AG10803 (cell line): Measurements from ENCODE around the gene ESR1.
A peak's percentile ranks its signal among the peaks of the same experiment; 100 is the strongest.
"Not testable (repeated sequence)": the region's sequence is repeated elsewhere in the genome, so short reads cannot be mapped to it uniquely, and the experiment has no call there.

ENCODE experiments used
- DNase-seq: peaks from one replicate; pipeline ENCODE4 v3.0.0; 2010; ENCODE audit warnings: low read depth
- H3K4me3 ChIP-seq: 2 replicates; pipeline ENCODE4 v1.5.1; 2011; ENCODE audit warnings: mild to moderate bottlenecking, low read length, control low read depth
- TF ChIP-seq, protein P1 (sequence below): conservative IDR thresholded peaks from 2 replicates; pipeline ENCODE4 v1.5.1; 2011; ENCODE audit warnings: mild to moderate bottlenecking, low read length, control low read depth, inconsistent platforms

Gene ESR1

GRCh38 chr6:151948002-151948743 lies 140.7 kb downstream of the ESR1 start:
- peak; percentile 48 for DNase-seq
- H3K4me3 ChIP-seq: no peak overlapping the region
- TF ChIP-seq, protein P1, sequence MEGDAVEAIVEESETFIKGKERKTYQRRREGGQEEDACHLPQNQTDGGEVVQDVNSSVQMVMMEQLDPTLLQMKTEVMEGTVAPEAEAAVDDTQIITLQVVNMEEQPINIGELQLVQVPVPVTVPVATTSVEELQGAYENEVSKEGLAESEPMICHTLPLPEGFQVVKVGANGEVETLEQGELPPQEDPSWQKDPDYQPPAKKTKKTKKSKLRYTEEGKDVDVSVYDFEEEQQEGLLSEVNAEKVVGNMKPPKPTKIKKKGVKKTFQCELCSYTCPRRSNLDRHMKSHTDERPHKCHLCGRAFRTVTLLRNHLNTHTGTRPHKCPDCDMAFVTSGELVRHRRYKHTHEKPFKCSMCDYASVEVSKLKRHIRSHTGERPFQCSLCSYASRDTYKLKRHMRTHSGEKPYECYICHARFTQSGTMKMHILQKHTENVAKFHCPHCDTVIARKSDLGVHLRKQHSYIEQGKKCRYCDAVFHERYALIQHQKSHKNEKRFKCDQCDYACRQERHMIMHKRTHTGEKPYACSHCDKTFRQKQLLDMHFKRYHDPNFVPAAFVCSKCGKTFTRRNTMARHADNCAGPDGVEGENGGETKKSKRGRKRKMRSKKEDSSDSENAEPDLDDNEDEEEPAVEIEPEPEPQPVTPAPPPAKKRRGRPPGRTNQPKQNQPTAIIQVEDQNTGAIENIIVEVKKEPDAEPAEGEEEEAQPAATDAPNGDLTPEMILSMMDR: no peak

DNA sequence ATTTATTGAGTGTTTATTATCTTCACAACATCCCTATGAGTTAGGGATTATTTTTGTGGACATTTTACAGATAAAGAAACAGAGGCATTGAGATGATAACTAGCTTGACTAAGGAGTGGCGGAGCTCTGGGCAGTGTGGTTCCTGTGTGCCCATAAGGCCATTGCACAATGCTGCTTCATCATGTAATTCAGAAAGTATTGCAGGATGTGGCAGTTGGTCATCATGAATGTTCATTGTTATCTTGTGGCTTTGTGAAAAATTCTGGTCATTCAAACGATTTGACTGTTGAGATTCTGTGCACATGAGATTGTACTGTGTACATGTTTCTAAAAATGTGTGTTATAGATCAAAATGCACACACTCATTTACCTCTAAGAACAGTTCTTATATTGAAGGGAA lies 150.8 kb downstream of the ESR1 start:
- peak; percentile 88 for DNase-seq
- TF ChIP-seq, protein P1: no peak; the same call in 1 of the 2 replicates
- no peak overlapping the region for H3K4me3 ChIP-seq

DNA sequence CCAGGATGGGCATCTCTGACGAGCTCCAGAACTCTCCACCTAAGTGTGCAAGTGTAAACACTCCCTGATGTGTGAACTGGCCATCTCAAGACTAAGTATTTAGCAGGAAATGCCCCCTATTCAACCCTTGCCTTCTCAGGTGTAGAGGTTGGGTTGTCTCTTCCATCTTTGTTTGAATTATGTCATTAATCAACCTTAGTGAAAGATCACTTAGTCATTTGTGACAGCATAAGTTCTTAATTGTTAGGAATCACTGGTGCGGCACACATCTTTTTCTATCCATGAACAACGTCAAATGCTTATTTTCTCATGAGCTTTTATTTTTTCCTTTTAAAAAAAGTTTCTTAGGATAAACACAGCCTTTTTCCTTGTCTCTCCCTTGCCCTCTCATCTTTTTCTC lies 151.6 kb downstream of the ESR1 start:
- TF ChIP-seq, protein P1: no peak
- DNase-seq: no peak
- no peak overlapping the region for H3K4me3 ChIP-seq

DNA sequence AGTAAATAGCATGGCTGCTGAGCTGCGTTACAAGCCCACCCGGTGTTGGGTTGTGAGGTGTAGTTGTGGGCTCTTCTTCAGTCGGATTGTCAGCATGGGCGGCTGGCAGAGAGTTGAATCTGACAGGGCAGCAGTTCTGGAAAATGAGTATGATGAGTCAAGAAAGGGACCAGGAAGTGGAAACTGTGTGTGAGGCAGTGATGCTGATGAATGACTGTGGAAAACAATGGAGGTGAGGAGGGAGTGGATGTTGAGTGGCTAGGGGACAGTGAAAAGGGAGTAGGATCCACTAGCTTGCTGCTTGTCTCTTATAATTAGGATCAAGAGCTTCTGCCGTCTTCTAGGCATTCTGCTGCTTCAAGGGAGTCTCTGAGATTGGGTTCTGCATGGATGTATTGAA lies 154.3 kb downstream of the ESR1 start:
- H3K4me3 ChIP-seq: no peak overlapping the region
- no peak for DNase-seq
- TF ChIP-seq, protein P1: no peak

DNA sequence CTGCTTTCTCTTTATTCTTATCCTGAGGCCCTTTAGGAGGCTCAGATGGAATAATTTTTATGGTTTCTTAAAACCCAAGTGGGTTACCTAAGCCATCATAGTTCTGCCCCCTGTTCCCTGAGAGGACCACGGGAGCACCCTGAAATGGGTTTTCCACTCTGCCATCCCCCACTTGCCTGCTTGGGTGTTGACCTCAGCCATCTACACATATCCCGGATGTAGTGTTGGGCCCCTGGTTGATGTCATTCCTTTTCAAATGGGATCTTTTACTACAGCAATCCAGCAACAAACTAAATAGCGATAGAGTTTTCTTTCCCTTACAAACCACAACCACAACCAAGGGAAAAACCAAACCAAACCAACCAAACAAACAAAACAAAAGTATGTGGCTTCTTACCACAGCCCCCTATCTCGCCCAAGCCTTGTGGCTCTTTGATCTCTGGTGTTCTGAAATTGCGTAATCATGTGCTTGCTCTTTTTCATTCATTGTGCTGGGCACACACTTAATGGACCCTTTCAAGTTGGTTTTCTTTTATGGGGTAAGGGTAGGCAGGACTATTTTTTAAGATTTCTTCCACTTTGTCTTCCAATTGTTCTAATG lies 154.9 kb downstream of the ESR1 start:
- TF ChIP-seq, protein P1: no peak
- DNase-seq: peak; percentile 76
- H3K4me3 ChIP-seq: no peak overlapping the region

DNA sequence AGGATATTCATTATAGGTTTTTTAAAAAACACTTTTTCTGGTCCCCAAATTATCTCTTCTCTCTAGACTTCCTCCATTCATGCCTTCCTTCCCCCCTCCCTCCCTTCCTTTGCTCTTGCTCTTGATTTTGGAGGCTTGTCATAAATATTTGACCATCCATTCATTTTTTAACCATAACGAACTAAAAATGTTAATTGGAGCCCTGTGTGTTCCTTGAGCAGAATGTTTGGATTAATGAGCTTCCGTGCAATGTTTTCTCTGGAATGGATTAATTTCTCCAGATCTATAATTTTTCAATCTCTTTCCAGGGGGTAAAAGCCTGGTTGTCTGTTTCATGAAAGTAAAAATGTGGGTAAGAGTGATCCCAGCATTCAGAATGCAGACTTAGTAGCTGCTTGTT lies 155.5 kb downstream of the ESR1 start:
- DNase-seq: peak; percentile 66
- no peak overlapping the region for H3K4me3 ChIP-seq
- TF ChIP-seq, protein P1: no peak

GRCh38 chr6:151964412-151964811 lies 156.9 kb downstream of the ESR1 start:
- not testable (repeated sequence) for DNase-seq, H3K4me3 ChIP-seq
